H1 (cell line): ENCODE measurements around the gene KRT10. TPM values are rescaled to one million over a fixed set of nuclear protein-coding genes. Genes with fewer than 3 reads are reported as not detected.

Experiments
- CTCF ChIA-PET: fragments of 300-600 bp; sonication (Branson Sonifier 250); formaldehyde crosslinking; loops from one replicate; lab custom pipeline; 2021; ENCODE audit not compliant: partially characterized antibody; lab: Charles Lee
- POLR2A ChIA-PET: fragments of 300-600 bp; sonication (Branson Sonifier 250); formaldehyde crosslinking; loops from one replicate; lab custom pipeline; 2021; ENCODE audit warnings: inconsistent platforms; ENCODE audit not compliant: partially characterized antibody; lab: Charles Lee
- DNase-seq, 2 experiments: peaks; one replicate each; pipeline versions ENCODE4 v3.0.0 to v3.0.0-alpha.2; 2010 to 2022; ENCODE audit warnings: low spot score in 2 of 2, low read depth in 1 of 2, mixed read lengths in 1 of 2
- FAIRE-seq: peaks from 2 replicates; lab custom pipeline; 2011; peaks lifted over from hg19 to GRCh38; lab: Jason Lieb, UNC
- H2AFZ ChIP-seq: 2 replicates; pipeline ENCODE4 v1.8.1; 2012; ENCODE audit warnings: low read length, inconsistent platforms
- H2AK5ac ChIP-seq: 2 replicates; pipeline ENCODE4 v1.6.1; 2013; ENCODE audit warnings: low read depth, low read length
- H2BK120ac ChIP-seq: replicated peaks from 2 replicates; pipeline ENCODE3; 2013; ENCODE audit warnings: low read depth, low read length, inconsistent platforms
- H2BK12ac ChIP-seq: 2 replicates; pipeline ENCODE4 v1.6.1; 2013; ENCODE audit warnings: low read depth, low read length
- H2BK15ac ChIP-seq: 2 replicates; pipeline ENCODE4 v1.6.1; 2013; ENCODE audit warnings: low read length
- H2BK20ac ChIP-seq: 2 replicates; pipeline ENCODE4 v1.6.1; 2013; ENCODE audit warnings: low read length
- H2BK5ac ChIP-seq: 2 replicates; pipeline ENCODE4 v1.6.1; 2013; ENCODE audit warnings: low read depth, low read length
- H3K14ac ChIP-seq: 2 replicates; pipeline ENCODE4 v1.6.1; 2013; ENCODE audit warnings: inconsistent platforms; ENCODE audit not compliant: insufficient read length
- H3K18ac ChIP-seq: 2 replicates; pipeline ENCODE4 v1.6.1; 2013; ENCODE audit warnings: low read length; ENCODE audit errors: extremely low read depth
- H3K23ac ChIP-seq: 2 replicates; pipeline ENCODE4 v1.6.1; 2013; ENCODE audit warnings: inconsistent platforms; ENCODE audit not compliant: insufficient read length
- H3K23me2 ChIP-seq: 2 replicates; pipeline ENCODE4 v1.6.1; 2013; ENCODE audit warnings: low read depth, low read length
- H3K27ac ChIP-seq: 2 replicates; pipeline ENCODE4 v1.6.1; 2011; ENCODE audit warnings: low read depth, low read length, inconsistent platforms
- H3K27me3 ChIP-seq, 4 experiments: replicated peaks in 1 of 4; 1 replicate in 1 of 4; 2 replicates in 3 of 4; pipeline versions ENCODE4 v1.6.1 to v1.8.1; 2011 to 2013; ENCODE audit warnings: low read length in 3 of 4, mild to moderate bottlenecking in 3 of 4, inconsistent platforms in 2 of 4, mixed read lengths in 2 of 4, moderate library complexity in 1 of 4; ENCODE audit not compliant: control insufficient read depth in 3 of 4, insufficient read depth in 3 of 4; ENCODE audit errors: extremely low read depth in 1 of 4
- H3K36me3 ChIP-seq, 4 experiments: 2 replicates each; pipeline versions ENCODE4 v1.6.1 to v1.8.1; 2011 to 2013; ENCODE audit warnings: mild to moderate bottlenecking in 4 of 4, low read length in 3 of 4, moderate library complexity in 2 of 4, control low read depth in 1 of 4, inconsistent platforms in 1 of 4; ENCODE audit not compliant: insufficient read depth in 4 of 4, control insufficient read depth in 2 of 4
- H3K4ac ChIP-seq: replicated peaks from 2 replicates; pipeline ENCODE3; 2013; ENCODE audit warnings: low read length, low read depth, mixed read lengths, inconsistent platforms; ENCODE audit not compliant: insufficient read length
- H3K4me1 ChIP-seq, 4 experiments: replicated peaks in 1 of 4; 1 replicate in 1 of 4; 2 replicates in 3 of 4; pipeline versions ENCODE4 v1.6.1 to v1.8.1; 2011 to 2013; ENCODE audit warnings: low read length in 3 of 4, inconsistent platforms in 2 of 4, mixed read lengths in 1 of 4; ENCODE audit not compliant: insufficient read depth in 4 of 4, control insufficient read depth in 3 of 4
- H3K4me2 ChIP-seq, 2 experiments: 2 replicates each; pipeline versions ENCODE4 v1.6.1 to v1.8.1; 2011 to 2013; ENCODE audit warnings: low read depth in 2 of 2, low read length in 2 of 2, control low read depth in 1 of 2, inconsistent platforms in 1 of 2, mild to moderate bottlenecking in 1 of 2; ENCODE audit not compliant: insufficient read depth in 1 of 2
- H3K4me3 ChIP-seq, 4 experiments: fragments of 200-600, 300-600 bp in 1 of 4; sonication (generic), shearing (Covaris generic), sonication (Bioruptor Twin) in 1 of 4; 2 replicates each; pipeline versions ENCODE4 v1.5.1 to v1.8.1; 2011 to 2016; ENCODE audit warnings: low read length in 4 of 4, low read depth in 3 of 4, control low read depth in 2 of 4, inconsistent platforms in 2 of 4, mild to moderate bottlenecking in 2 of 4, mixed read lengths in 1 of 4, moderate library complexity in 1 of 4; ENCODE audit not compliant: insufficient read depth in 2 of 4; ENCODE audit errors: extremely low read depth in 1 of 4
- H3K56ac ChIP-seq: replicated peaks from 2 replicates; pipeline ENCODE3; 2013; ENCODE audit warnings: low read depth, mild to moderate bottlenecking, mixed read lengths, low read length, inconsistent platforms; ENCODE audit not compliant: insufficient read length
- H3K79me1 ChIP-seq: 2 replicates; pipeline ENCODE4 v1.6.1; 2013; ENCODE audit warnings: low read depth, low read length, control low read depth
- H3K79me2 ChIP-seq, 2 experiments: 2 replicates each; pipeline versions ENCODE4 v1.6.1 to v1.8.1; 2012 to 2013; ENCODE audit warnings: low read length in 2 of 2, mild to moderate bottlenecking in 2 of 2, inconsistent platforms in 1 of 2; ENCODE audit not compliant: insufficient read depth in 2 of 2, control insufficient read depth in 1 of 2
- H3K9ac ChIP-seq, 4 experiments: replicated peaks in 1 of 4; 1 replicate in 1 of 4; 2 replicates in 3 of 4; pipeline versions ENCODE4 v1.6.1 to v1.8.1; 2011 to 2013; ENCODE audit warnings: low read depth in 3 of 4, low read length in 3 of 4, control low read depth in 2 of 4, mild to moderate bottlenecking in 2 of 4, moderate library complexity in 2 of 4, inconsistent platforms in 1 of 4; ENCODE audit errors: extremely low read depth in 1 of 4
- H3K9me3 ChIP-seq, 2 experiments: 2 replicates each; pipeline versions ENCODE4 v1.6.1 to v1.8.1; 2012 to 2013; ENCODE audit warnings: mild to moderate bottlenecking in 2 of 2, moderate library complexity in 2 of 2, control low read depth in 1 of 2, inconsistent platforms in 1 of 2, low read depth in 1 of 2, low read length in 1 of 2, mixed read lengths in 1 of 2; ENCODE audit not compliant: insufficient read depth in 2 of 2
- H4K20me1 ChIP-seq, 2 experiments: replicated peaks in 1 of 2; 2 replicates each; pipeline versions ENCODE3 to v1.8.1; 2011 to 2013; ENCODE audit warnings: inconsistent platforms in 2 of 2, low read length in 2 of 2, mild to moderate bottlenecking in 1 of 2; ENCODE audit not compliant: insufficient read depth in 2 of 2, control insufficient read depth in 1 of 2
- H4K5ac ChIP-seq: 2 replicates; pipeline ENCODE4 v1.6.1; 2013; ENCODE audit warnings: low read length, low read depth, mixed read lengths, inconsistent platforms; ENCODE audit not compliant: insufficient read length
- H4K8ac ChIP-seq: 2 replicates; pipeline ENCODE4 v1.8.0; 2013; ENCODE audit warnings: mild to moderate bottlenecking, moderate library complexity, low read length, inconsistent platforms; ENCODE audit not compliant: insufficient read depth; ENCODE audit errors: extremely low read depth
- H4K91ac ChIP-seq: replicated peaks from 2 replicates; pipeline ENCODE3; 2013; ENCODE audit warnings: low read length, mixed read lengths, inconsistent platforms; ENCODE audit not compliant: insufficient read length
- CBX5 ChIP-seq: fragments of 300-800, 300-1000 bp; sonication (generic); IDR thresholded peaks from 2 replicates; pipeline ENCODE4 v1.7.1; 2016; ENCODE audit warnings: antibody characterized with exemption, low read length, low read depth
- CREB1 ChIP-seq: IDR thresholded peaks from 2 replicates; pipeline ENCODE4 v1.6.1; 2012; ENCODE audit warnings: inconsistent platforms
- EP300 ChIP-seq, 2 experiments: IDR thresholded peaks; 1 replicate in 1 of 2; 2 replicates in 1 of 2; pipeline ENCODE4 v1.6.1; 2011 to 2012; ENCODE audit warnings: low read depth in 2 of 2, low read length in 2 of 2, mild to moderate bottlenecking in 2 of 2, borderline replicate concordance in 1 of 2, inconsistent platforms in 1 of 2, moderate library complexity in 1 of 2
- EZH2 ChIP-seq: fragments of 200-600 bp; sonication (generic); IDR thresholded peaks from 2 replicates; pipeline ENCODE4 v1.7.1; 2012; ENCODE audit warnings: low read depth, mild to moderate bottlenecking, moderate library complexity, low read length, inconsistent platforms; ENCODE audit not compliant: severe bottlenecking
- KDM4A ChIP-seq: IDR thresholded peaks from one replicate; pipeline ENCODE4 v1.7.1; 2012; ENCODE audit warnings: low read depth, mild to moderate bottlenecking, moderate library complexity, low read length, inconsistent platforms; ENCODE audit not compliant: severe bottlenecking
- MAX ChIP-seq: IDR thresholded peaks from 2 replicates; pipeline ENCODE4 v1.6.1; 2012; ENCODE audit warnings: inconsistent platforms
- NRF1 ChIP-seq: IDR thresholded peaks from 2 replicates; pipeline ENCODE4 v1.6.1; 2011; ENCODE audit warnings: mild to moderate bottlenecking, low read depth, low read length, improper control_type of control experiment
- POLR2A ChIP-seq, 2 experiments: IDR thresholded peaks; 1 replicate in 1 of 2; 2 replicates in 1 of 2; pipeline ENCODE4 v1.6.1; 2011; ENCODE audit warnings: low read depth in 2 of 2, low read length in 2 of 2, mild to moderate bottlenecking in 2 of 2; ENCODE audit errors: control extremely low read depth in 1 of 2
- POLR2AphosphoS5 ChIP-seq: IDR thresholded peaks from 2 replicates; pipeline ENCODE4 v1.6.1; 2011; ENCODE audit warnings: low read depth, low read length
- RFX5 ChIP-seq: IDR thresholded peaks from 2 replicates; pipeline ENCODE4 v1.6.1; 2011; ENCODE audit warnings: low read depth, low read length, improper control_type of control experiment, borderline replicate concordance
- RXRA ChIP-seq: IDR thresholded peaks from 2 replicates; pipeline ENCODE4 v1.6.1; 2011; ENCODE audit warnings: low read depth, mild to moderate bottlenecking, low read length, moderate library complexity; ENCODE audit not compliant: insufficient read depth
- SP1 ChIP-seq: IDR thresholded peaks from 2 replicates; pipeline ENCODE4 v1.6.1; 2011; ENCODE audit warnings: low read depth, low read length
- SRF ChIP-seq: IDR thresholded peaks from 2 replicates; pipeline ENCODE4 v1.6.1; 2011; ENCODE audit warnings: mild to moderate bottlenecking, low read depth, low read length, moderate library complexity
- TAF7 ChIP-seq: optimal IDR thresholded peaks from 2 replicates; pipeline ENCODE3; 2011; ENCODE audit warnings: low read depth, mild to moderate bottlenecking, inconsistent platforms, low read length, moderate library complexity, borderline replicate concordance
- TCF12 ChIP-seq: IDR thresholded peaks from 2 replicates; pipeline ENCODE4 v1.6.1; 2011; ENCODE audit warnings: low read depth, mild to moderate bottlenecking, low read length
- WGBS, 2 experiments: shearing (Covaris generic) in 1 of 2; methylation state at CpG; one replicate each; pipeline versions ENCODE4 v1.1.6 to v1.1.7; 2013 to 2015; ENCODE audit warnings: low lambda C conversion rate in 2 of 2, mixed read lengths in 2 of 2, inconsistent platforms in 1 of 2, low coverage in 1 of 2, missing lambda C conversion rate in 1 of 2; ENCODE audit not compliant: insufficient replicate concordance in 2 of 2, insufficient coverage in 1 of 2, insufficient read length in 1 of 2; ENCODE audit errors: extremely low coverage in 1 of 2, missing lambda C conversion rate in 1 of 2; 5-methylcytosine and 5-hydroxymethylcytosine counted together
- polyA plus RNA-seq, 7 experiments: library from polyadenylated mRNA; depleted of rRNA in 3 of 7; stranded (reverse) in 5 of 7; unstranded in 2 of 7; fragments of >200 nt in 5 of 7; fragments of 200-250 nt in 2 of 7; gene quantifications; 1 replicate in 5 of 7; 2 replicates in 1 of 7; 4 replicates in 1 of 7; pipeline versions ENCODE4 v1.2.1 to v1.2.3, GENCODE V29; 2011 to 2013; ENCODE audit warnings: missing spikeins in 2 of 7, mixed read lengths in 2 of 7
- total RNA-seq: library from RNA; stranded (reverse); fragmentation: NEBNext Ultra II Directional; extraction: Animal tissue kit (Norgen Biotek cat#: 25700); gene quantifications from 2 replicates; pipeline ENCODE4 v1.2.1, GENCODE V29; 2021

KRT10 gene
- total and polyA plus RNA-seq, 2 of the 8 experiments (the other 6 are each of a cell fraction or from before 2014, with no cell fraction given) = 3.5 to 39.4 TPM

- H4K8ac ChIP-seq = no peak overlapping the region
- H3K27ac ChIP-seq = no peak overlapping the region
- FAIRE-seq = no peak
- H2BK120ac ChIP-seq = no peak overlapping the region
- CTCF ChIA-PET = interaction anchor here (1.5 to 2.4 kb wide), 3 partner anchors 9 to 179 kb away, joined by 5 to 10 read pairs (median 6); no protein-coding TSS in a partner anchor
- no peaks in the 10 kb centered on the region for H3K4me1 ChIP-seq
- POLR2A ChIA-PET = no interaction called here
- no peaks in the 10 kb centered on the region for H3K36me3 ChIP-seq
- no peak overlapping the region for H3K14ac ChIP-seq
- H2BK5ac ChIP-seq = no peak overlapping the region
- H2AFZ ChIP-seq = no peak overlapping the region
- no peaks in the 10 kb centered on the region for H4K20me1 ChIP-seq
- H3K27me3 ChIP-seq = no peaks in the 10 kb centered on the region
- H2BK20ac ChIP-seq = no peak overlapping the region
- no peaks in the 10 kb centered on the region for H3K79me1 ChIP-seq
- no peak overlapping the region for H4K5ac ChIP-seq
- no peak overlapping the region for H4K91ac ChIP-seq
- H3K9me3 ChIP-seq = no peaks in the 10 kb centered on the region
- H2BK12ac ChIP-seq = no peak overlapping the region
- no peak overlapping the region for H3K4me2 ChIP-seq
- H3K9ac ChIP-seq = no peak overlapping the region
- H3K18ac ChIP-seq = no peak overlapping the region
- H2AK5ac ChIP-seq = no peak overlapping the region
- H3K4ac ChIP-seq = no peak overlapping the region
- DNase-seq = no peak
- H3K23me2 ChIP-seq = no peaks in the 10 kb centered on the region
- no peak overlapping the region for H3K23ac ChIP-seq
- H3K79me2 ChIP-seq = no peaks in the 10 kb centered on the region
- 82% methylated on average over 2 of the region's 2 CpGs; no CpG with 5 or more reads in 1 of the 2 experiments for WGBS, 2 experiments
- H3K4me3 ChIP-seq = no peak overlapping the region
- H3K56ac ChIP-seq = no peak overlapping the region
- no peak overlapping the region for H2BK15ac ChIP-seq
- no peak for TF ChIP-seq KDM4A
- TF ChIP-seq POLR2AphosphoS5 = no peak
- no peak for TF ChIP-seq TCF12
- TF ChIP-seq NRF1 = no peak
- no peak for TF ChIP-seq EZH2
- TF ChIP-seq POLR2A (IDR thresholded peaks at IDR 0.05; ENCODE audit: control extremely low read depth in 1 of 2, low read depth in 2 of 2, low read length in 2 of 2) = no peak
- no peak for TF ChIP-seq RXRA
- no peak for TF ChIP-seq CBX5
- no peak for TF ChIP-seq TAF7
- TF ChIP-seq EP300 (IDR thresholded peaks at IDR 0.05; ENCODE audit: borderline replicate concordance in 1 of 2, low read depth in 2 of 2, low read length in 2 of 2) = no peak
- no peak for TF ChIP-seq MAX
- TF ChIP-seq CREB1 = no peak
- TF ChIP-seq SRF = no peak
- no peak for TF ChIP-seq RFX5
- no peak for TF ChIP-seq SP1
Measured at GRCh38 chr17:40794466-40794865, 27.9 kb downstream of the KRT10 start.
